Suppressor macrophage (primary cell): ENCODE data around the gene GLYR1.

Experiments used
- DNase-seq, 4 experiments: peaks; one replicate each; pipeline ENCODE4 v3.0.0-alpha.2; 2020 to 2022

Gene GLYR1

DNA sequence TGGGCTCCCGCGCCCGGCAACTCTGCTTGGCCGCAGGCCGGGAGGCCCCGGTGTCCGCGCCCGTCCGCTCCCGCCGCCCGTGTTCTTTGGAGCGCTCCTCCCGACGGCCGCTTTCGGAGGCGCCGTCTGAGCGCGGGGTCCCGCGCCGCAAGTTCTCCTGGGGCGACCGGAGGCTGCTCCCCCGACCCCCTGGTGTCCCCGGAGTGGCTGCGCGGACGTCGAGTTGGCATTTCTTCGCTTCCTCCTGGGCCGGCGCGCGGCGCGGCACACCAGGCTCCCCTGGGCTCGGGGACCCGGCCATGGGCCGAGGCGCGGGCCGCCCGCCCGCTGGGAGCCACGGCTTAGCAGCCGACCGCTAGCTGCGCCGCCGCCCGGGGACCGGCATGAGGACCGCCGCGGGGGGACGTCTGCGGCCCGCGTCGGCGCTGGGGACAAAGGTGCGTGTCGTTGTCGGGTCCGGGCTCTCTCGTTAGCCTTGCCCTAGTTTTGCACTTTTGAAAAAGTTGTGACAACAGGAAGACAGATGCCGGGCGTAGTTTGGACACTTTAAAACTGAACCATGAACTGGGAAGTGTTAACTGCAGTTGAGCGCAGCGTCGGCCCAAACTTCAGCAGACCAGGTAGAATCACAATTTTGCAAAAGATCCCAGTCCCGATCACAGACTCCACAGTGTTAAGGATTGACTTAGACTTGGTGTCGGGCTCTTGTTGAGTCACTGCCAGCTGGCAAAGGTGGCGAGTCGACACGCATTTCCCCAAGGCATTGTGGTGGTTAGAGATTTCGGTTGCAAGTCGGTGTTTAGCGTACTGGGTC lies 893 bp upstream of the GLYR1 start:
- peak; percentile 42 to 73 (median 52) for DNase-seq

DNA sequence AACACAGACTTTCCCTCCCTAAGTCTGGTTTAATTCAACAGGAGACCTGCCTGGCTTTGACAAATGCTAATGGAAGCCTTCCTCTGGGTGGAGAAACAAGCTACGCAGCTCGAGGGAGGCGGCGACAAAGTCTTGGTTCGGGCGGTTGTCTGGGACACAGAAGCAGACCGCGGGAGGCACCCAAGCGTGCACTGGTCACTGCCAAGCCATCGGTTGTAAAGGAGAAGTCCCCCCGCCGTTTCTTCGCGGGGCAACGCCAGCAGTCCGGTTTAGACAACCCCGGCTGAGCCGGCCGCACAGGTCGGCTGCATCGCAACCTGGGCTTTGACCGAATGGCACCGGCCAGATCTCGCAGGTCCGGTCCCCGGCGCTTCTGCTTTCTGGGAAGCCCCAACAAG lies 586 bp downstream of the GLYR1 start:
- peak; percentile 79 to 87 (median 81) for DNase-seq

DNA sequence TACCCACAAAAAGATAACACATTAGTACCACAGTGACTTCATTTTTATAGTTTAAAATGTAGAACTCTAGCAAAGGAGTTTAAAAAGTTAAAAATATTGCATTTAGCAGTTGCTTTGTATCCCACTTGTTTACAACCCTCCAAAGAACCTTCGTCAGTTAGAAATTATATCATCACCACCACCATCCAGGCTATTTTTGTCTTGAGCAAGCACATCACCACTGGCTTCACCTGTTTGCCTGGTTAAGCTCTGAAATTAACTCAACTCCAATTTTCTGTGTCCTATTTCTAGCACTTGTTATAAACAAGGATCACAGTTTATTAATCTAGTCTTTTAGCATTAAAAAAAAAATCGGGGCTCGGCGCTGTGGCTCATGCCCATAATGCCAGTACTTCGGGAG lies 6.1 kb downstream of the GLYR1 start:
- DNase-seq: no peak

DNA sequence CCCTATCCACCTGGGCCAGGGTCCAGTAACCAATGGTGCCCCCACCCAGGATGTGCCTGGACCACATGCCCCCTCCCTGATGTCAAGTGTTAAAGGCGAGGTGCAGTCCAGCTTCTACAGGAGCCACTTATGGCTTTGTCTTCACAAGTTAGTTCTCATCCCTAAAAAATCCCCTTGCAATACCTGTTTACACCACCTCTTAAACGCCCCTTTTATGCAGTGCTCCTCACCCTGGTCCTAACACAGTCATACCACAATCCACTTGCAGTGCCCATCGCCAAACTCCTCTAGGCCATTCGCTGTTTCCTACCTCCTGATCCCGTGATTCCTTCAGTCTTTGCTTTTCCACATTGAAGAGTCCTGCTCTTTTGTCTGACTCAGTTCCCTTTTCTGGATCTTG lies 7.1 kb downstream of the GLYR1 start:
- no peak for DNase-seq

DNA sequence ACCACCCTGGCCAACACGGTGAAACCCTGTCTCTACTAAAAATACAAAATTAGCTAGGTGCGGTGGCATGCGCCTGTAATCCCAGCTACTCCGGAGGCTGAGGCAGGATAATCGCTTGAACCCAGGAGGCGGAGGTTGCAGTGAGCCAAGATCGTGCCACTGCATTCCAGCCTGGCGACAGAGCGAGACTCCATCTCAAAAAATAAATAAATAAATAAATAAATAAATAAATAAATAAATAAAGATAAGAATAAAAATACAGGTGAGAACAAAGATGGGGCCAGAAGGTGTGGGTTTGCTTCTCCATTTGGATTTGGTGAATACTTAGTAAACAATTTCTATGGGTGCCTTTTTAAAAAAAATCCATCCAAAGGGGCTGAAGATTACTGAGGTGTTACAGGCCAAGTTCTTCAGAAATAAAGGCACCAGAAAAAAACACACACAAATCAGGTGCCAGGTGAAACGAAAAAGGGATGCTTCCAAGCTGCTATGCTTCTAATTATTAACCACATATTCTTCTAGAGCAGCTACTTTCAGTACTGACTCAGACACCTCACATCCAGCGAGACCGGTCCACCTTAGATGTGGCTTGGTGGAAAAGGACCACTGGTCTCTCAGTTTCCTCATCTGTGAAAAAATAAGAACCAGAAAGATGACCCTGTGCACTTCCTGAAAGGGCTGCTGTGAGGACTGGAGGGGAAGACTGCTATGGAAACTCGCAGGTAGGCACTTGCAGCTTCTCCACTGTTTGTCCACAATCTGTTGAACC lies 9.2 kb downstream of the GLYR1 start:
- no peak for DNase-seq

DNA sequence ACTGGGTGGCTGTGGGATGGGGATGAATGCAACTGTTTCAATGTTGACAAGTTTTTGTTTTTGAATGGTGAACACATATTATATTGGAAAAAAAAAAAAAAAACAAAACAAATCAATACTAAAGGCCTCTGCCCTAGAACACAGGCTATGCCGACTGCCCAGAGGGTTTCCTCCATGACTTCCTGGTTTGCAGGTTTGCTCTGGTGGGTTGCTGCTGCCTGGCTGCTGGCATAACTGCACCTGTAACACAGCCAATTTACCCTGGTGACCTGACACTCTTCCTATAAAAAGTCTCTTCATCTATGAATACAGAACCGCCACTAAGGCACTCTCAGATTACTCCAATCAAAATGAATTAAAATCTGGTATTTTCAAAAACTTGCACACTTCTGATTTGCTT lies 10.4 kb downstream of the GLYR1 start:
- DNase-seq: no peak

DNA sequence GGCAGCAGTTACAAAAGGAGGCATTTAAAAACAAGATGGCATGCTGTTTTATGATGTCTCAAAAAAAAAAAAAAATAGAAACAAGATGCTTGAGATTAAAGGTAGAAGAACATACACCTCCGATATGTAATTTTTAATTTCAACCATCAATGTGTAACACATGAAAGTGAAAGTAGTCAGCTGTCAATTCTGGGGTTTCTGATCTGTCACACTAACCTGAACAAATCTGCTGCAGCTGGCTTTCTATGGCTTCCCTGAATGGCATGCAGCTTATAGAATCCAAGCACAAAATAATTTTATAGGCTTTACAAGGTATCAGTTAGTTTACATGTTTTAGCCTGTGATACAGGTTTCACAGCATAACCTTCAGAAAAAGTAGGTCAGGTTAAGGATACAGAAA lies 13.5 kb downstream of the GLYR1 start:
- no peak for DNase-seq

DNA sequence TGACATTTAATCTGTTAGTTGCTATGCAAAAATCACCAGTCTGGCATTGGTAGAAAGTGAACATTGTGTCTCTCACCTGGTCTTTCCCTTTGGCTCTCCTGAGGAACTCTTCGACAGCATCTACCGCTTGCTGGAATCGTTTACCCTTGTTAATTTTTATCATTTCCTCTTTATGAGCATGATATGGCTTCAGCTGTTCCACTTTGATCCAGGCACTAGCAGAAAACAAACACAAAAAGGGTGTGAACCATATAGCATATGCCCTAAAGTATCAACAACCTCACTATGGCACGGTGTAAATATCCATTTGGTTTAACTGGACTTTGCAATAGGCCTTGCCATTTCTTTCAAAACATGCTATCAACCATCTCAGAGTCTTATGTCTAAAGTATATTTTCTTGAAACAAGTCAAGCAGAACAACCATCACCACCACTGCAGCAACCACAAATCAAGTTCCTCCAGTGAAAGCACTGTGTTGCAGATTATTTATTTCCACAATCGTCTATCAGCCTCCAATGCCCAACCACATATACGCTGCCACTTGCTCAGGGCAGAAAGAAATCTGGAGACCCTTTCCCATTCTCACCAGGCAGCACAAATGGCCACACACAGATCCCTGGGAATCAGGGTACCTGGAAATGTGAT lies 14.3 kb downstream of the GLYR1 start:
- no peak for DNase-seq

DNA sequence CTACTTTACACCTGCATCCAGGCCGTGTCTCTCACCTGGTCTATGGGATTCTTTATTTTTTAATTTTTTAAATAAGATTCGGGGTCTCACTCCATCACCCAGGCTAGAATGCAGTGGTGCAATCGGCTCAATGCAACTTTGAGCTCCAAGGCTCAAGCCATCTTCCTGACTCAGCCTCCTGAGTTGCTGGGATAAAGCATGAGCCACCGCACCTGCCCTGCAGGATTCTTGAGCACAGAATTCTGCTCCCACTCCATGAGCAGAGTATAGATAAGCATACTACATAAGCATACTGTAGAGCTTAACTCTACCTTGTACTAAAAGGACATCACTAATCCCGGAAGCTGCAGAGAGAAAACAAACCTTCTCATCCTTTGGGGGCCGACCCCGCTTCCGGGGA lies 15.5 kb downstream of the GLYR1 start:
- no peak for DNase-seq

DNA sequence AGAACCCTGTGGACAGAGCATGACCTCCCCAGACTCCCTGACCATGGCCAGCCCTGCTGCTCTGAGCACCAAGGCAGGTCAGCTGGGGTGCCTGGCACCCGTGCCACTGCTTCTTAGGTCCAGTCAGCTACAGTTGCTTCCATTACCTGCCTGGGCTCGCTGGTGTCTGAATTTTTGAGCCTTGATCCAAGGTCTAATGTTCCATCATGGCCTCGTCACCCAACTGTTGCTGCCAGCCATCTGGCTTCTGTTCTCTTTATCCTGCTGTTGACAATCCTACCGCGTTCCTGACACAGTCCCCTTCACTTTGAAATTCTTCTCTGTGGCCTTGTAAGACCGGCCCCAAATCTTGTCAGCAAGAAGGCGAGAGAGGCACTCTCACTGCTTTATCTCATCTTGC lies 16.7 kb downstream of the GLYR1 start:
- DNase-seq: no peak

DNA sequence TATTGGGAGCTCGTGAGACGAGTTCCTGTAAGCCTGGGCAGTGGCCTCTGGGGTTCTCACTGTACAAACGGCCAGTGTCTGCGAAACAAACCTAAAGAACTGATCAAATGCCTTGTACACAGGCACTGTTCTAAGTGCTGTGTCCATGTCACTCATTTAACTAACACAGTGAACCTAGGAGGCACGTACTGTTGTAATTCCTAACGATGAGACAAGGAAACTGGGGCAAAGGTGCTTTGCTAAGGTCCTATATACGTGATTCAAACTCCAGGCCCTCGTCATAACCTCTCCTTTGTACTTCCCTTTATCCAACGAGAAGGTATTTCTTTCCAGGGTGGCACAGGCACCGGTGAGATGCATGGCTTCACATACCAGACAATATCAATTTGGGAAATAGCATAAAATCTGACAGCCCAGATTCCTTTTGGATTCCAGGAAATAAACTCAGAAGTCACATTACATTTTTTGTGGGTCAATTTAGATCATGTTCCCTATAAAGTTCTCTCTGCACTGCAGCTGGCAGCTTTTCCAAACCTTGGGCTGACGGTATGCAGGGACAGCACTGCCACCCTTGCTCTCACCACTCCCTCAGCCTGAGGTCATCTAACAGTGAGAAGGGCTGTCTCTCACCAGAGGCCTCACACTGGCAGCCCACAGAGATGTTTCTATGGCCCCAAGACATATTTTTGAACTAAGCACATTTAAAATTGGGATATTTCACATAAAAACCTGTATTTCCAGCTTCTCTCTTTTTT lies 18.3 kb downstream of the GLYR1 start:
- DNase-seq: no peak

DNA sequence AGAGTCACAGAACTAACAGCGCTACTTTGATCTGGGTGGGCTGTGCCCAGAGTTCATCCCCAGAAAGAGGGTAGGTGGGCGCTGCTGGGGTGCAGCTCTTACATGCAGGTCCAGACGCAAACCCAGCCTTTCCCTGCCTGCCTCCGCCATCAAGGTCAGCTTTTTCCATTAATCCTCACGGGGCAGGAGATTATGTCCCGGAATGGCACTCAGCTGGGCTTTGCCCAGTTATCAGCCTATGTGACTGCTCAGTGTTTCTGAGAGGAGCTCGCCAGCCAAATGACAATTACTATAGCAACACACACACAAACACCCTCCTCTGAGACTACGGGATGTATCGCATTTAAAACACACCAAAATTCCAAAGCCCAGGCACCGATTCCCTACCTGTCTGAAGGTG lies 20.1 kb downstream of the GLYR1 start:
- DNase-seq: no peak

DNA sequence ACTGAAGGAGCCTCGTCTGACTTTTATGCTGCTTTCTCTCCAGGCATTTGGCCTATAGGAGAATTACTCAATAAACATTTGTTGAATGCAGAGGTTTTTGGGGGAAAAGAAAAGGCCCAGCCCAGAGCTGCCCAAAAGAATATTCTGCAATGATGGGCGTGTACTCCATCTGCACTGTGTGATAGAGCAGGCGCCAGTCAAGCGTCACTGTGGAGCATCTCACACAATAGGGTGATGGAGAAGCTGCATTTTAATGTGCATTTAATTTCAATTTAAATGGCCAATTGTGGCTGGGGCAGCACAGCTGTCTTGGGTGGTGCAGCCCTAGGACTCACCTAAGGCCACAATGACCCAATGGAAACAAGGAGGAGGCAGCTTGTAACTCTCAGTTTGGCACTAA lies 20.6 kb downstream of the GLYR1 start:
- DNase-seq: no peak

DNA sequence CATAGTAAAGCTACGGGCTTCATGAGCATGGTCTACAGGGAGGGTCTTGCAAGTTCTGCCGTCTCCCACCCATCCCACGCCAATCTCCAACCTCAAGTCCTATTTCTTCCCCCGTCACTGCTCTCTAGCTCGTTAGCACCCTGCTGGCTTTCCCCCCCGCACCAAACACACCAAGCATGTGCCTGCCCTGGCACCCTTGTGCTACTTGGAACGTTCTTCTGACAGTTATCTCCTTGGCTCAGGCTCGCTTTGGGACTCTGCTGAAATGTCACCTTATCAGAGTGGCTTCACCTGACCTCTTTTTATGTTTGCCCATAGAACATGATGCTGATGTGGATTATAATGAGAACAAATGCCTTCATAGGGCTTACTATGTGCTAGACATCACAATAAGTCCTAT lies 21.9 kb downstream of the GLYR1 start:
- DNase-seq: no peak

DNA sequence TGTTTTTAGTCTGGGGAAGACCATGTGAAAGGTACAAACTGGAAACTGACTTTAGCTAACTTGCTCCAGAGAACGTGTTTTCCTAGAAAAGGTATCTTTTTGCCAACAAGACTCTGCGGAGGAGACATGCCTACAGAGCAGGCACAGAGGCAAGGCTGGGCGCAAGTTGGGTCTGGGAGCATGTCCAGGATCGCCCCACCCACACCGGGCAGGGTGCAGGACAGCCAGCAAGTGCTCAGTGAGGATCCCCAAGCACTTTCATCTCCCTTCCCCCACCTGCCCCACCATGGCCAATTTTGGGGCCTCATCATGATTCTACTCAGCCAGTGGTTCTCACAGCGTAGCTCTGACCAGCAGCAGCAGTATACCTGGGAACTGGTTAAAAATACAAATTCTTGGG lies 26.4 kb downstream of the GLYR1 start:
- no peak for DNase-seq

DNA sequence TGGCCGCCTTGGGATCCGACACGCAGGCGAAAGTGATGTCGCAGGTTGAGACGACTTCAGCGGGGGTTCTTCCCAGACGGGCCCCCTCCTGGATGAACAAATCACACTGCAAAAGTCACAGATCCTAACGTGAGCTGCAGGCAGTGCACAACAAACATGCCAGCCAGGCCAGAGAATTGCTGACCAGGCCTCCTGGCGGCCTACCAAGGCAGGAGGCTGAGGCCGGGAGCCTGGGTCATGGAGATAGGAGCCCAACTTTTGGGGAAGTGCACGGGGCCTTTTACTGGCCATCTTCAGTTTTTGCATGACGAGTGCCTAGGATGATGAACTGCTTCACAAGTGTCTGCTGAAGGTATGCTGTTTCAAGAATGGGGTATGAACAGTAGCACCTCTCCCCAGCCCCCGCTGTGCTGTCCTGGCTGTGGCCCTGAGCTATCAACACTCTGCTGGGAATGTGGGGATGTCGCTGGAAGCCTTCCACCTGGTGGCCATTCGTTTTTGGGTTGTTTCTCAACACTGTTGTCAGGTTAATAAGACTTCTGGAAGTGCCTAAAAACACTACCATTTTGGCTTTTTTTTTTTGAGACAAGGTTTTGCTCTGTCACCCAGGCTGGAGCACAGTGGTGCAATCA lies 32.4 kb downstream of the GLYR1 start:
- no peak for DNase-seq

DNA sequence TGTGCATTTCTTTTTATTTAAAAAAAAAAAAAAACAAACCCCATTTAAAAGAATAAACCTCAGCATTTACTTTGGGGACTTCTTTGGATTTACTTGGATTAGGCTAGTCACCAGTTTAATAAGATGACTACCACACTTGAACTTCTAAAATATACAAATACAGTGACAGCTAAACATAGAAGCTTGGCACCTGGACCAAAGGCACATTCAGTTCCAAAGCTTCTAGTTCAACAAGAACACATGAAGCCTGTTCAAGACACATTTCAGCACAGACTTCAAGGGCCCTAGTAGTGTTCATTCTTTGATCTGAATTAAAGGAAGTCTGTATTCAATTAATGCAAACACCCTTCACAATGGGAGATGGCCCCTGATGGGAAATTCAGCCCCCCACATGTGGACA lies 33.0 kb downstream of the GLYR1 start:
- no peak for DNase-seq

DNA sequence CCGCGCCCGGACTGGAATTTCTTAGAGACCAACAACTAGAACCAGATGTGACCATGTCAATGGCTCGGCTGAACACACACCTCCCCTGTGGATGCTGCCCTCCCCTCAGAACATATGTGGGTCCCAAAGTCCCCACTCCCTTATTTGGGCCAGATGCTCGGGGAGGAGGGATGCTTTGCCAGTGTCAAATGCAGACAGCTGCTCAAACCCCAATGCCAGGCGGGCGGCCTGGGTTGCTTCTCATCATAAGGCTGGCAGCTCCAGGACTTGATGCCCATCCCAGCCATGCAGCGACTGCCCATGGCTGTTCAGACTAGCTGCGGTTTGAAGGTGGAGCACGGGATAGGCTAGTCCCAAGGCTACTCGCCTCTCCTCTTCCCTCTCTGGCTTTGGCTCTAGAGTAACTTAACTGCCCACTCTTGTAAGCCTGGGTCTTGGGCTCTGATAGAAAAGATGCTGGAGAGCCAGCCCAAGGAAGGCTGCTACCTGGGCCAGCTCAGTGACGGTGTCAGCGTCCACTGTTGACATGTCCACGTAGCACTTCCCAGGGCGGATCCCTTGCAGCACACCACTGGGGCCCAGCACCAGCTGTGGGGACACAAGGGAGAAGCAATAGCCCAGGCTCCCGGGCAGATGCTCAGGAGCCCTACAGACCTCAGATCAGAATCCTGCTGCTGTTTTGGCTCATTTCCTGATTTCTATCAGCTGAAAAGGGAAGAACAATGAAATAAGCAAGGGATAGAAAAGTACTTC lies 33.7 kb downstream of the GLYR1 start:
- no peak for DNase-seq

DNA sequence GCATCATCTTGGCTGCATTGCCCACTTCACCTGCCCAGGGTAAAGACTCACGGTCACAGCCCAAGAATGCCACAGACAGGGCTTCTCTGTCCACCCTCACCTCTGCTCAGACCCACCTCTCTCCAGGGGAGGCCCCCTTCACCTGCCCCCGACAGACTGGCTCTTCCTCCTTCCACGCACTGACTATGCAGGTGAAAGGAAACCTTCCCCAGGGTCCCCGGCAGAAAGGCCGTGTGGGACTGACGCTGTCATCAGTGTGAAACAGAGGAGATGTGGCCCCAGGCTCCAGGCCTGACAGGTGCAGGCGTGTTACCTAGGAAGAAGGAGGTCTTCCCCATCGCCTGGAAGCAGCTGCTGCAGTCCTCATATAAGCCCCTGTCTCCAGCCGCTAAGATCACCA lies 35.3 kb downstream of the GLYR1 start:
- no peak for DNase-seq

DNA sequence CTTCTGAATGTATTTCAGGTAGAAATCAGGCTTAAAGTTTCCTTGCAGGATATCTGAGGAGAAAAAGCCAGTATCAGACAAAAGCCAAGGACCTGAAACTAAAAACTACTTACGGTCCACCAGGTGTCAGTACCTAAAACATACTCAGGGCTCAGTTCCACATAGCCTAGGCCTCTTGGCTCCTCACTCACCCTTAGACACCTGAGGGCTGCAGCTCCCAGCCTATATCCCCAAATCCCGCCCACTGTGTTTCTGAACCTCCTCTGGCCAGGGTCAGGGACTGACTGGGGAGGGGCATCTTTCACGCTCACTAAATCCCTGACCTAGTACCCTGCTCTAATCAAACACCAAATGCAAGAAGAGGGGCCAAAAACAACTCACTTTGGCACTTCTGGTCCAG lies 35.8 kb downstream of the GLYR1 start:
- DNase-seq: no peak

DNA sequence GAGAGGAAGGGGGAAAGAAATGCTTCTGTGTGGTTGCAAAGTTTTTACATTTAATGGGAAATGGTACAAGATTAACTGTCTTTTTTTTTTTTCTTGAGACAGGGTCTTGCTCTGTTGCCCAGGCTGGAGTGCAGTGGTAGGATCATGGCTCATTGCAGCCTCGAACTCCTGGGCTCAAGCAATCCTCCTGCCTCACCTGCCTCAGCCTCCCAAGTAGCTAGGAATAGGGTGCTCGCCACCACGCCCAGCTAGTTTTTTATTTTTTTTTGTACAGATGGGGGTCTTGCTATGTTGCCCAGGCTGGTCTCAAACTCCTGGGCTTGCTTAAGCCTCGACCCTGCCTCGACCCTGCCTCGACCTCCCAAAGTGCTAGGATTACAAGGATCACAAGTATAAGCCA lies 40.8 kb downstream of the GLYR1 start:
- DNase-seq: no peak

DNA sequence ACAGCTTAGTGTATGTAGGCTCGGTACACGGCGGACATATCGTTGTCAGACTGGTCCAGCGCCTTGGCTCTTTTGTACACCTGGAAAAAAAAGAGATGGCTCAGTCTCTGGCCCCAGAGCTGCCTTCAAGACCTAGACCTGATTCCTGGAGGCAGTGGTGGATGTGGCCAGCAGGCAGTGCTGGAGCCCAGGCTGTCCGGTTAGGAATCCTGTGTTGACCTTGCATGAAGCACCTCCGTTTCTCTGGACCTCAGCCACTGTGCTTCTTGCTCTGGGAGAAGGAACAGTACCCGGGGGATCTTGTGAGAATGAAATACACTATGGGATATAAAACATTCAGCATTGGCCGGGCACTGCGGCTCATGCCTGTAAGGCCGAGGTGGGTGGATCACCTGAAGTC lies 41.9 kb downstream of the GLYR1 start:
- DNase-seq: no peak
